GM12875 (cell line): ENCODE data around the gene CROCC.

Experiments
- H3K4me3 ChIP-seq: one replicate; pipeline ENCODE4 v1.5.1; 2011; ENCODE audit warnings: low read depth, low read length, control low read depth
- TF ChIP-seq, protein P1 (sequence below): IDR thresholded peaks from 2 replicates; pipeline ENCODE4 v1.5.1; 2011; ENCODE audit warnings: low read depth, mild to moderate bottlenecking, control low read depth, inconsistent platforms, low read length, moderate library complexity, borderline replicate concordance; ENCODE audit not compliant: insufficient read depth

The CROCC gene

DNA sequence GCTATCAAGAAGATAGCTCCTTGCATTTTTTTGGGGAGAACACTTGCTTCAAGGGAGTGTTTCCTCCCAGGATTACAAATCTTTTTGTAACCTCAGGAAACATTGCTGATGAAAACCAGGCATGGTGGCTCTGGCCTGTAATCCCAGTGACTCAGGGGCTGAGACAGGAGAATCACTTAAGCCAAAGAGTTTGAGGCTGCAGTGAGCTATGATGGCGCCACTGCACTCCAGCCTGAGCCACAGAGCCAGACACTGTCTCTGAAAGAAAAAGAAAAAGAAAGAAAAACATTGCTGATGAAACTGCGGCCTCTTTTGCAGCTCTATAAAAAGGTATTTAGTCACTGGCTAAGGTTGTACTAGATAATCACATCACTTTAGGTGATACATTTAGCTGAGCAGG, 18.7 kb upstream of the CROCC start:
- H3K4me3 ChIP-seq, result no peak overlapping the region
- TF ChIP-seq, protein P1, sequence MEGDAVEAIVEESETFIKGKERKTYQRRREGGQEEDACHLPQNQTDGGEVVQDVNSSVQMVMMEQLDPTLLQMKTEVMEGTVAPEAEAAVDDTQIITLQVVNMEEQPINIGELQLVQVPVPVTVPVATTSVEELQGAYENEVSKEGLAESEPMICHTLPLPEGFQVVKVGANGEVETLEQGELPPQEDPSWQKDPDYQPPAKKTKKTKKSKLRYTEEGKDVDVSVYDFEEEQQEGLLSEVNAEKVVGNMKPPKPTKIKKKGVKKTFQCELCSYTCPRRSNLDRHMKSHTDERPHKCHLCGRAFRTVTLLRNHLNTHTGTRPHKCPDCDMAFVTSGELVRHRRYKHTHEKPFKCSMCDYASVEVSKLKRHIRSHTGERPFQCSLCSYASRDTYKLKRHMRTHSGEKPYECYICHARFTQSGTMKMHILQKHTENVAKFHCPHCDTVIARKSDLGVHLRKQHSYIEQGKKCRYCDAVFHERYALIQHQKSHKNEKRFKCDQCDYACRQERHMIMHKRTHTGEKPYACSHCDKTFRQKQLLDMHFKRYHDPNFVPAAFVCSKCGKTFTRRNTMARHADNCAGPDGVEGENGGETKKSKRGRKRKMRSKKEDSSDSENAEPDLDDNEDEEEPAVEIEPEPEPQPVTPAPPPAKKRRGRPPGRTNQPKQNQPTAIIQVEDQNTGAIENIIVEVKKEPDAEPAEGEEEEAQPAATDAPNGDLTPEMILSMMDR, result no peak

- no peak overlapping the region for H3K4me3 ChIP-seq
- TF ChIP-seq, protein P1, result no peak
Observed at GRCh38 chr1:16903458-16903796, 18.3 kb upstream of the CROCC start.

DNA sequence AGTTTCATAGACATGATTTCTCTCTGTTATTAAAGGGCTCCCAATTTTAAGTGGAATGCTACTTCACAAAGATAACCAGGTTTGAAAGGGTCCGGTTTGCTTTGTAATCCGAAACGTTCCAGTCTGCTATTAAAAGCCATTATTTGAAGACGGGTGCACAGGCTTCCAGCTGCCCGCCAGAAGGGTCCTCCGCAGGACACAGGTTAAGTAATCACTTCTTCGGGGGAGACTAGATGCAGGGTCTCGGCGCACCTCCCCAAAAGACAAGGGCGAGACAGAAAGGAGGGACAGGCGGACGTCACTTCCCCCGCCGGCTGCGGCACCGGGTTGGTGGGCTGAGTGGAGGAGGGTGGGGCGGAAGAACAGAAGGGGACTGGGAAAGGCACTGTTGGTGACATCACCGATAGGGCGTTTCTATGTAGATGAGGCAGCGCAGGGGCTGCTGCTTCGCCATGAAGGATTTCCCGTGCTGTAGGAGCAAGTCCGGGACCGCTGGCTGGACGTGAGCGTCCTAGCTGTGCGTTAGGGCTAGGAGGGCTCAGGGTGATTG, 17.1 kb upstream of the CROCC start:
- peak overlapping the region; percentile 50 for H3K4me3 ChIP-seq
- TF ChIP-seq, protein P1, result no peak

- TF ChIP-seq, protein P1, result no peak
- H3K4me3 ChIP-seq, result peak overlapping the region; percentile 50
Observed at GRCh38 chr1:16905110-16905867, 16.4 kb upstream of the CROCC start.

- TF ChIP-seq, protein P1, result no peak
- no peak overlapping the region for H3K4me3 ChIP-seq
Observed at GRCh38 chr1:16905868-16906702, 15.6 kb upstream of the CROCC start.

- TF ChIP-seq, protein P1, result no peak
- H3K4me3 ChIP-seq, result no peak overlapping the region
Observed at GRCh38 chr1:16906873-16907272, 14.9 kb upstream of the CROCC start.
